Heart right ventricle (tissue), 16 donors: ENCODE data around the gene TPI1. TPM values are rescaled to one million over a fixed set of nuclear protein-coding genes. Genes with fewer than 3 reads are reported as not detected.

Source experiments
- ATAC-seq, 8 donors: fragments of 200-7000 bp; cut with Tn5 transposase; one replicate each; pipeline ENCODE4 v1.9.1; 2020; ENCODE audit warnings: mild to moderate bottlenecking in 8 of 8, moderate library complexity in 8 of 8, moderate number of reproducible peaks in 1 of 8
- DNase-seq, 2 donors: peaks; one replicate each; pipeline ENCODE4 v3.0.0-alpha.2; 2020
- H3K27ac ChIP-seq, 10 donors: fragments of 200-600 bp; sonication (generic) in 2 of 10; one replicate each; pipeline versions ENCODE4 v1.5.0 to v1.8.0; 2020 to 2022; ENCODE audit warnings: mild to moderate bottlenecking in 3 of 10
- H3K27me3 ChIP-seq, 7 donors: fragments of 200-600 bp; one replicate each; pipeline ENCODE4 v1.8.0; 2021 to 2022; ENCODE audit warnings: mild to moderate bottlenecking in 2 of 7
- H3K36me3 ChIP-seq, 9 donors: fragments of 200-600 bp; sonication (generic) in 1 of 9; one replicate each; pipeline versions ENCODE4 v1.5.0 to v1.8.0; 2020 to 2022; ENCODE audit warnings: mild to moderate bottlenecking in 2 of 9
- H3K4me1 ChIP-seq, 9 donors: fragments of 200-600 bp; sonication (generic) in 1 of 9; one replicate each; pipeline versions ENCODE4 v1.5.0 to v1.8.0; 2020 to 2022; ENCODE audit warnings: mild to moderate bottlenecking in 4 of 9
- H3K4me3 ChIP-seq, 10 donors: fragments of 200-600 bp; sonication (generic) in 2 of 10; one replicate each; pipeline versions ENCODE4 v1.5.0 to v1.8.0; 2020 to 2022; ENCODE audit warnings: mild to moderate bottlenecking in 7 of 10, moderate library complexity in 2 of 10
- H3K9me3 ChIP-seq, 11 donors: fragments of 200-600 bp in 10 of 11; sonication (generic) in 2 of 11; one replicate each; pipeline versions ENCODE4 v1.5.0 to v1.8.0; 2013 to 2022; ENCODE audit warnings: mild to moderate bottlenecking in 2 of 11, control low read depth in 1 of 11, moderate library complexity in 1 of 11
- CTCF ChIP-seq, 9 donors: fragments of 200-600 bp; sonication (generic) in 2 of 9; IDR thresholded peaks; one replicate each; pipeline versions ENCODE4 v1.5.0 to v1.8.0; 2021 to 2022; ENCODE audit warnings: antibody characterized with exemption in 9 of 9, mild to moderate bottlenecking in 5 of 9, moderate library complexity in 1 of 9
- WGBS, 2 donors: extraction: QIAGEN DNeasy Blood & Tissue Kit; methylation state at CpG; one replicate each; pipeline ENCODE4 v1.1.7; 2013; ENCODE audit warnings: inconsistent platforms in 1 of 2; 5-methylcytosine and 5-hydroxymethylcytosine counted together
- intact Hi-C, 10 donors: fragments of 100-400 bp; cut with DNase I; formaldehyde crosslinking; loops; one replicate each; pipeline versions ENCODE4 v1.11.1 to v1.14.2; 2022
- polyA plus RNA-seq, 2 donors: library from polyadenylated mRNA; stranded (reverse); fragments of 200-250 nt; gene quantifications; one replicate each; pipeline ENCODE4 v1.2.3, GENCODE V29; 2013
- total RNA-seq, 10 donors: library from RNA; stranded (reverse); fragmentation: NEBNext Ultra II Directional in 3 of 10; extraction: Animal tissue kit (Norgen Biotek cat#: 25700) in 3 of 10; gene quantifications; one replicate each; pipeline versions ENCODE4 v1.2.1 to v1.2.4, GENCODE V29; 2021 to 2023
- donor health status: Arrhythmogenic right ventricular cardiomyopathy.
- donor health status: ischemic (EF 13 %, LVEDD 7.1; RV severe dilation, severe dysfunction).
- donor health status: healthy with polysubstance abuse.
- donor health status: DM: no; HTN: yes; CAD: no.
- donor health status: DM: no; HTN: no; CAD: no.
- donor health status: ischemic (EF 25% LVEDD 6.9; RV normal size, moderate dysfunction).
- donor health status: ischemic (EF 25% LVEDD 5.7; RV mildly dilated, moderate dysfunction).
- donor health status: healthy.
- donor health status: DM: yes; HTN: yes; CAD: no.
- donor health status: Ischemic cardiomyopathy.
- donor health status: ischemic (EF 35%, LVEDD 5.7; RV mildly dilated, moderate dysfunction).
- donor health status: nonischemic (EF 11% LVEDD 7.7; RV severe dilation, severe dysfunction).
- donor health status: DM: yes; HTN: yes; CAD: no.
- donor health status: PGD.
- donor health status: ischemic (EF 29% LVEDD 5.4; RV normal size, mild dysfunction).
- donor health status: nonischemic (EF 23%, LVEDD 6.1; RV moderate dilation, normal function).

Gene TPI1
- total and polyA plus RNA-seq, 12 donors, result 367 to 1,432 (median 839) TPM

DNA sequence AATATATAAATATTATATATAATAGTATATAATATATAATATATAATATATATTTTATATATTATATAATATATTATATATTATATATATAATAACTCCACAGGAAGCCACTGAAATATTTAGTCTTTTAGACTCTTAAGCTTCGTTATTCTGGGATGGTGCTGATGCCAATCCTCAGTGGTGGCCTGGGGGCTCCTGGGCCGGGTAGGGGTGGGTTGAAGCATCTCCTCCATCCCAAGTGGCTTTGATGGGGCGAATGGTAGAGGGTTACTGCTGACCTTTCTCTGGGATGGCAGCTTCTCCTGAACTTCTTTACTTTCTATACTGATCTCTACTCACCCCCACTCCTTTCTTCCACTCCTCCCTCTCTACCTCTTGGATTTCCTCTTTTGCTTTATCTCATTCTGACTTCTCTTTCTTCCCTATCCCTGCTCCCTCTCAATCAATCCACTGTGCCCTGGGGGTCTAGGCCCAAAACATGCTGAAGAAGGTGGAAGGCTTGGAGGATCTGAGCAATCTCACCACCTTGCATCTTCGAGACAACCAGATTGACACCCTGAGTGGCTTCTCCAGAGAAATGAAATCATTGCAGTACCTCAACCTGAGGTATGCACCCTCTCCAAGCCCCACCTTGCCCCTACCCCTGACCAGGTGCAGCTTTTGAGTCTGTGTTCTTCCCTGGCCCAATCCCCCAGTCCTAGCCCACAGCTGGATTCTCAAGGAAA lies 42.3 kb downstream of the TPI1 start:
- Histone ChIP-seq H3K27me3 (peaks cover 0 to 26% (median 0%) of the 10 kb centered on the region in 7 donors), H3K4me1 (peaks cover 0 to 18% (median 11%) of the 10 kb centered on the region in 9 donors), H3K36me3 (peaks cover 0 to 21% (median 0%) of the 10 kb centered on the region in 9 donors), H3K9me3 (no peaks in the 10 kb centered on the region), H3K27ac (no peak overlapping the region), H3K4me3 (no peak overlapping the region)
- TF ChIP-seq CTCF (IDR thresholded peaks at IDR 0.05), result no peak
- ATAC-seq, result no peak
- intact Hi-C loops, result no loop called here
- whole genome bisulfite sequencing, 2 donors, result 87 to 92% methylated on average over 4 of the region's 4 CpGs
- no peak for DNase-seq

DNA sequence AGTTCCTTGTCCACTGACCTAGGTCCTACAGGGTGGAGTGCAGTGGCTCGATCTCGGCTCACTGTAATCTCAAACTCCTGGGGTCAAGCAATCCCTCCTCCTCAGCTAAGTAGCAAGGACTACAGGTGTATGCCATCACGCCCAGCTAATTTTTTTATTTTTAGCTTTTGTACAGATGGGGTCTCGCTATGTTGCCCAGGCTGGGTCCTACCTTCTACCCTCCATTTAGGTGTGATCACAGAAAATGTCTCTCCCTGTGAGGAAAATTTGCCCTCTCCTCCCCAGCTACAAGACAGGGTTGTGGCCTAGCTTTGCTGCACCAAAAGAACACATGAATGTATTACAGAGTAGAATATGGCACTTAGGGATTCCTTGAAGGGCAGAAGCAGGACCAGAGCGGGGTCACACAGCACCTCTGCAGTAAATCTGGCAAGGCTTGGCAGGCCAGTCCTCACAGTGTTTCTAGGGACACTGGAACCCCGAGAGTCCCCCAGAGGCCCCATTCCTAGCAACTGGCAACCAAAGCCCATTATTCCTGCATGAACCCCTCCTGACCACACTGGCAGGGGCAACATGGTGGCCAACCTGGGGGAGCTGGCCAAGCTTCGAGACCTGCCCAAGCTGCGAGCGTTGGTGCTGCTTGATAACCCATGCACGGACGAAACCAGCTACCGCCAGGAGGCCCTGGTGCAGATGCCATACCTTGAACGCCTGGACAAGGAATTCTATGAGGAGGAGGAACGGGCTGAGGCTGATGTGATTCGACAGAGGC lies 45.0 kb downstream of the TPI1 start:
- ATAC-seq (no peak), DNase-seq (no peak)
- Histone ChIP-seq H3K27me3 (peaks cover 0 to 39% (median 0%) of the 10 kb centered on the region in 7 donors), H3K36me3 (peaks cover 0 to 10% (median 0%) of the 10 kb centered on the region in 9 donors), H3K9me3 (no peaks in the 10 kb centered on the region), H3K4me3 (no peak overlapping the region), H3K4me1 (peaks cover 0 to 23% (median 16%) of the 10 kb centered on the region in 9 donors), H3K27ac (no peak overlapping the region)
- intact Hi-C loops, result no loop called here
- TF ChIP-seq CTCF (IDR thresholded peaks at IDR 0.05), result no peak
- WGBS, 2 donors, result 89 to 91% methylated on average over 15 of the region's 15 CpGs

GRCh38 chr12:6914246-6914946 lies 47.1 kb downstream of the TPI1 start, which contains the start of gene ENO2:
TSS of gene ENO2 (plus strand) at chr12:6914580. CDS start at chr12:6915833, 1,253 bp downstream.
- Histone ChIP-seq H3K4me1 (peaks cover 0 to 23% (median 16%) of the 10 kb centered on the region in 9 donors), H3K9me3 (no peaks in the 10 kb centered on the region), H3K4me3 (peak within 1 kb of the TSS; percentile 50 to 78 (median 72)), H3K27me3 (peaks cover 0 to 39% (median 0%) of the 10 kb centered on the region in 7 donors), H3K36me3 (peaks cover 0 to 18% (median 0%) of the 10 kb centered on the region in 9 donors), H3K27ac (peak within 1 kb of the TSS; percentile 31 to 87 (median 66))
- 1% methylated on average over 53 to 68 of the region's 68 CpGs for WGBS, 2 donors
- TF ChIP-seq CTCF (IDR thresholded peaks at IDR 0.05), result no peak
- DNase-seq (peak; percentile 73 to 77), ATAC-seq (peak; percentile 84 to 93 (median 90))
- intact Hi-C loops, result no loop called here
